Mesodermal cell (in vitro differentiated cells): ENCODE results near the gene MYL9.
"Not testable (repeated sequence)": the region's sequence is repeated elsewhere in the genome, so short reads cannot be mapped to it uniquely, and the experiment has no call there.

Experiments
- H3K27ac ChIP-seq: 2 replicates; pipeline ENCODE4 v1.7.0; 2013; ENCODE audit warnings: mild to moderate bottlenecking, low read depth, low read length, moderate library complexity; ENCODE audit not compliant: severe bottlenecking
- H3K36me3 ChIP-seq: 2 replicates; pipeline ENCODE4 v1.7.1; 2013; ENCODE audit warnings: mild to moderate bottlenecking, low read length, moderate library complexity; ENCODE audit not compliant: control insufficient read depth, insufficient read depth
- H3K4me1 ChIP-seq: one replicate; pipeline ENCODE4 v1.7.1; 2013; ENCODE audit warnings: mild to moderate bottlenecking, low read length; ENCODE audit not compliant: insufficient read depth, control insufficient read depth, poor library complexity, severe bottlenecking
- H3K4me3 ChIP-seq: 2 replicates; pipeline ENCODE4 v1.7.0; 2013; ENCODE audit warnings: low read length, control low read depth, mild to moderate bottlenecking; ENCODE audit not compliant: insufficient read depth, poor library complexity, severe bottlenecking; ENCODE audit errors: extremely low read depth
- H3K9me3 ChIP-seq: 2 replicates; pipeline ENCODE4 v1.7.1; 2013; ENCODE audit warnings: mild to moderate bottlenecking, low read length, moderate library complexity; ENCODE audit not compliant: control insufficient read depth
- WGBS, 2 experiments: methylation state at CpG; one replicate each; pipeline ENCODE4 v1.1.5; 2013; ENCODE audit warnings: missing lambda C conversion rate in 2 of 2; ENCODE audit not compliant: insufficient coverage in 2 of 2; 5-methylcytosine and 5-hydroxymethylcytosine counted together

The MYL9 gene

DNA sequence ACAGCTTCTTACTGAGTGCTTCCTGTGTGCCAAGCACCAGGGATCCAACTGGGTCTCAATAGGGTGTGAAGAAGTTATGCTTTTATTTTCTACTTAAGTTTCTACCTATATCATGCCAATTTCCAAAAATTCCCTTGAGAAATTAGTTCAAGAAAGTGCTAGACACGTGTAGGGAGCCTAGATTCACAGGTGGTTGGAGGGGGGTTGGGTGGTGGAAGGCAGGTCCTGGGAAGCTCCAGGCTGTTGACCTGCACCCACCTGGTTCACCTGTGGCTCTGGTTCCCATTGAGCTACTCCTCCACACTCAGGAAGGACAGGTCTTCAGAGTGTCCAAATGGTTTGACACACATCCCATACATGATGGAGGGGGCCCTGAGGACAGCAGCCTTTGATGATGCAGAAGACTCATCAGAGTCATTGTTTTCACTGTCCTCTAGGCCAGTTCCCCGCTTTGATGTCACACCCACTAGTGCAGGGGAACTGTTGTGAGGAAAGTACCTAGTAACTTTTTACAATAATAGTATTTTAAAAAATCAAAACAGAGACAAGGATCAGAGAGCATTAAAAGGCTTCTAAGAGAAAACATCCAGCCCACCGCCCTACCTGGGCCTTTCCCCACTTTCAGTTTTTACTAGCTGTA is 39.8 kb upstream of the MYL9 start:
- Histone ChIP-seq H3K27ac (no peak overlapping the region), H3K36me3 (peaks cover 95% of the 10 kb centered on the region), H3K9me3 (no peaks in the 10 kb centered on the region), H3K4me3 (no peak overlapping the region), H3K4me1 (peaks cover 36% of the 10 kb centered on the region)
- WGBS, 2 experiments = no CpG with 5 or more reads among the region's 3 CpGs

- H3K27ac ChIP-seq = no peak overlapping the region
- peaks cover 14% of the 10 kb centered on the region for H3K4me1 ChIP-seq
- 83% methylated on average over 2 of the region's 4 CpGs; no CpG with 5 or more reads in 1 of the 2 experiments for WGBS, 2 experiments
- H3K9me3 ChIP-seq = no peaks in the 10 kb centered on the region
- H3K36me3 ChIP-seq = peaks cover 97% of the 10 kb centered on the region
- H3K4me3 ChIP-seq = no peak overlapping the region
Measured at GRCh38 chr20:36504295-36504694, 37.0 kb upstream of the MYL9 start.

DNA sequence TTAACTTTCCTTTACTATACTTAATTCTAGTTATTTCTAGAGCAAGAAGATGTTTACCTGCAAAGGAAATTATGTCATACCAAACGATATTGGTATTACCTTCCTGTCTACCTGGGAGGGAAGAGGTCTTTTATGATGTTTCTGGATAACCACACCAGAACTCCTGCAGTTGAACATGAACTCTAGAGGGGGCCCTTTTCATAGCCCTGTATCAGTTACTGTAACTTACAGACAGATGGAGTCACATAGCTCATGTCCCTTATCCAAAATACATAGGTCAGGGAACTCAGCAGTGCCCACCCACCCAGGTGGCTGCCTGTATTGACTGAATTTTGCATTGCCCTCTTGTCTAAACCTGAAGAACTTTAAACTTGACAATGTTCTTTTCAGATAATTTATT is 35.1 kb upstream of the MYL9 start:
- no peaks in the 10 kb centered on the region for H3K9me3 ChIP-seq
- no peak overlapping the region for H3K4me3 ChIP-seq
- no peaks in the 10 kb centered on the region for H3K4me1 ChIP-seq
- H3K36me3 ChIP-seq = peaks cover 99% of the 10 kb centered on the region
- WGBS, 2 experiments = no CpG with 5 or more reads among the region's 1 CpG
- H3K27ac ChIP-seq = no peak overlapping the region

DNA sequence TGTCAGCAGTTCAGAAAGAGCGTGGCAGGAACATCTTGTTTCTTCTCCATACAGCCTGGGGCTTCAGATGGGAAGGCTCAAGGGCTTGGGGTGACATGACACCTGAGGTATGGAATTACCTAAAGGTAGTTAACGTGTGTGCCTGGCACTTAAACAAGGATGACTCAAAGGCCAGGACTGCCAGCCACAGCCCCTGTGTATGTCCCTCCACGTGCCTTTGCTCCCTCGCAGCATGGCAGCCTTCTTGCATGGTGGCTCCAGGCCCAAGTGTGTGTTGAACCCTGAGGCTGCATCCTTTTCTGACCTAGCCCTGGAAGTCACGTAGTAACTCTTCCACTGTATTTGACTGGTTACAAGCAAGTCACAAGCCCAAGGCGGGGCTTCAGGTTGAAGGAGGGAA is 33.6 kb upstream of the MYL9 start:
- Histone ChIP-seq H3K27ac (no peak overlapping the region), H3K9me3 (no peaks in the 10 kb centered on the region), H3K36me3 (peaks cover 99% of the 10 kb centered on the region), H3K4me3 (no peak overlapping the region), H3K4me1 (no peaks in the 10 kb centered on the region)
- 89 to 98% methylated on average over 4 to 5 of the region's 6 CpGs for WGBS, 2 experiments

- Histone ChIP-seq H3K36me3 (peaks cover 84% of the 10 kb centered on the region), H3K4me3 (no peak overlapping the region), H3K9me3 (no peaks in the 10 kb centered on the region), H3K4me1 (no peaks in the 10 kb centered on the region), H3K27ac (no peak overlapping the region)
- 87 to 98% methylated on average over 10 to 11 of the region's 17 CpGs for WGBS, 2 experiments
Measured at GRCh38 chr20:36519012-36519719, 22.2 kb upstream of the MYL9 start.

- Histone ChIP-seq H3K27ac (no peak overlapping the region), H3K4me3 (no peak overlapping the region), H3K9me3 (no peaks in the 10 kb centered on the region), H3K4me1 (no peaks in the 10 kb centered on the region), H3K36me3 (peaks cover 88% of the 10 kb centered on the region)
- WGBS, 2 experiments = 100% methylated on average over 2 of the region's 2 CpGs
Measured at GRCh38 chr20:36519944-36520343, 21.4 kb upstream of the MYL9 start.

- peaks cover 95% of the 10 kb centered on the region for H3K36me3 ChIP-seq
- H3K4me3 ChIP-seq = no peak overlapping the region
- H3K4me1 ChIP-seq = no peaks in the 10 kb centered on the region
- no peak overlapping the region for H3K27ac ChIP-seq
- 100% methylated on average over 1 of the region's 1 CpG for WGBS, 2 experiments
- no peaks in the 10 kb centered on the region for H3K9me3 ChIP-seq
Measured at GRCh38 chr20:36521526-36521925, 19.8 kb upstream of the MYL9 start.

- H3K4me1 ChIP-seq, H3K4me3 ChIP-seq, H3K27ac ChIP-seq, H3K9me3 ChIP-seq: not testable (repeated sequence)
- 100% methylated on average over 3 of the region's 7 CpGs; no CpG with 5 or more reads in 1 of the 2 experiments for WGBS, 2 experiments
- H3K36me3 ChIP-seq = peaks cover 96% of the 10 kb centered on the region
Measured at GRCh38 chr20:36522412-36522811, 18.9 kb upstream of the MYL9 start.

DNA sequence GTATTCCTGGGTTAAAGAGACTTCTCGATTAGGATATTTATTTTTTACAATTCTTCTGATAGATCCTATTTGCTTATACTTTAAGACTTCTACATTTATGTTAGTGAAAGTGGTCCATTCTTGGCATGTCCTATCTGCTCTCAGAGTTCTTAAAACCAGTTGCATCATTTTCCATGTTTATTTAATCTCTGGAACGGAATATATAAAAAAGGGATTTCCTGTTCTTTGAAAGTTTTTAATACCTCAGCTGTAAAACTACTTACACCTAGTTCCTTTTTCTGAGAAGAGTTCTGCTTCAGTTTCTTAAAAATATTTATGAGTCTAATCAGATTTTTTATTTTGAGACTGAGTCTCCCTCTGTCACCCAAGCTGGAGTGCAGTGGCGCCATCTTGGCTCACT is 18.0 kb upstream of the MYL9 start:
- Histone ChIP-seq H3K36me3 (peaks cover 98% of the 10 kb centered on the region), H3K9me3 (no peaks in the 10 kb centered on the region), H3K27ac (no peak overlapping the region), H3K4me3 (no peak overlapping the region), H3K4me1 (no peaks in the 10 kb centered on the region)
- WGBS, 2 experiments = 100% methylated on average over 1 of the region's 3 CpGs

- Histone ChIP-seq H3K36me3 (peaks cover 85% of the 10 kb centered on the region), H3K4me3 (no peak overlapping the region), H3K27ac (no peak overlapping the region), H3K9me3 (no peaks in the 10 kb centered on the region), H3K4me1 (no peaks in the 10 kb centered on the region)
- WGBS, 2 experiments = 94 to 95% methylated on average over 12 to 15 of the region's 17 CpGs
Measured at GRCh38 chr20:36525620-36526365, 15.5 kb upstream of the MYL9 start.
